Activated CD4-positive, alpha-beta T cell treated with anti-CD3 and anti-CD28 coated beads, Interleukin-2, Interleukin-6, amounts not matched to agents 100 ng/mL and 50 ng/mL, durations not matched to agents 16 hours and 8 hours (primary cell): ENCODE measurements around the gene ZBTB48.
"Not testable (repeated sequence)": the region's sequence is repeated elsewhere in the genome, so short reads cannot be mapped to it uniquely, and the experiment has no call there.

ENCODE experiments used
- DNase-seq: peaks from one replicate; pipeline ENCODE4 v3.0.0-alpha.2; 2020

ZBTB48 gene

GRCh38 chr1:6592865-6593593 lies 13.2 kb downstream of the ZBTB48 start:
- no peak for DNase-seq

GRCh38 chr1:6593810-6594209 lies 14.0 kb downstream of the ZBTB48 start:
- no peak for DNase-seq

- no peak for DNase-seq
Measured at GRCh38 chr1:6594977-6595740, 15.4 kb downstream of the ZBTB48 start.

GRCh38 chr1:6596351-6596750 lies 16.6 kb downstream of the ZBTB48 start:
- no peak for DNase-seq

GRCh38 chr1:6596886-6597776 lies 17.3 kb downstream of the ZBTB48 start:
- no peak for DNase-seq

- DNase-seq: no peak
Measured at GRCh38 chr1:6597777-6598131, 18.0 kb downstream of the ZBTB48 start.

GRCh38 chr1:6599141-6599975 lies 19.6 kb downstream of the ZBTB48 start:
- peak; percentile 67 for DNase-seq

GRCh38 chr1:6599991-6600390 lies 20.2 kb downstream of the ZBTB48 start:
- DNase-seq: not testable (repeated sequence)

GRCh38 chr1:6600410-6601048 lies 20.7 kb downstream of the ZBTB48 start:
- DNase-seq: no peak

- peak; percentile 88 for DNase-seq
Measured at GRCh38 chr1:6601049-6601922, 21.5 kb downstream of the ZBTB48 start.

- peak; percentile 38 for DNase-seq
Measured at GRCh38 chr1:6601923-6602668, 22.3 kb downstream of the ZBTB48 start.

- peak; percentile 92 for DNase-seq
Measured at GRCh38 chr1:6602669-6603237, 23.0 kb downstream of the ZBTB48 start, which contains the start of gene KLHL21. Gene KLHL21 (minus strand): TSS chr1:6602869. CDS start chr1:6602817, 52 bp downstream.

GRCh38 chr1:6603238-6603914 lies 23.6 kb downstream of the ZBTB48 start:
- DNase-seq: peak; percentile 70

- no peak for DNase-seq
Measured at GRCh38 chr1:6603915-6604558, 24.2 kb downstream of the ZBTB48 start.

- DNase-seq: no peak
Measured at GRCh38 chr1:6612641-6613360, 33.0 kb downstream of the ZBTB48 start.

- peak; percentile 100 for DNase-seq
Measured at GRCh38 chr1:6613361-6614018, 33.7 kb downstream of the ZBTB48 start, which contains the start of gene PHF13. Gene PHF13 (plus strand): TSS chr1:6613731. CDS start chr1:6614067, 336 bp downstream.
